ENCODE measurements around the gene SBNO1.

DNA sequence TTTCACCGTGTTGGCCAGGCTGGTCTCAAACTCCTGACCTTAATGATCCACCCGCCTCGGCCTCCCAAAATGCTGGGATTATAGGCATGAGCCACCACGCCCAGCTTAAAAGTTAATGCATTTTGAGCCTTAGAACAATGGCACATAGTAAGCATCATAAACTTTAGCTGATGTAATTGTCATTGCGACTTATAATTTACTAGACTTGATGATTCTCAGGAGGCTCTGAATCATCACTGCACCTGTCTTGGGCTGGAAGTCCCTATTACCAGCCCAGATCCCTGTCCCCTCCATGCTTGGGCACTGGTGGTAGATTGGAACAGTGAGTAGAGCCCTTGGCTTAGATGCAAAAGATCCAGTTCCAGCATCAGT is 45.4 kb upstream of the SBNO1 start:
- TF ChIP-seq, protein P1, sequence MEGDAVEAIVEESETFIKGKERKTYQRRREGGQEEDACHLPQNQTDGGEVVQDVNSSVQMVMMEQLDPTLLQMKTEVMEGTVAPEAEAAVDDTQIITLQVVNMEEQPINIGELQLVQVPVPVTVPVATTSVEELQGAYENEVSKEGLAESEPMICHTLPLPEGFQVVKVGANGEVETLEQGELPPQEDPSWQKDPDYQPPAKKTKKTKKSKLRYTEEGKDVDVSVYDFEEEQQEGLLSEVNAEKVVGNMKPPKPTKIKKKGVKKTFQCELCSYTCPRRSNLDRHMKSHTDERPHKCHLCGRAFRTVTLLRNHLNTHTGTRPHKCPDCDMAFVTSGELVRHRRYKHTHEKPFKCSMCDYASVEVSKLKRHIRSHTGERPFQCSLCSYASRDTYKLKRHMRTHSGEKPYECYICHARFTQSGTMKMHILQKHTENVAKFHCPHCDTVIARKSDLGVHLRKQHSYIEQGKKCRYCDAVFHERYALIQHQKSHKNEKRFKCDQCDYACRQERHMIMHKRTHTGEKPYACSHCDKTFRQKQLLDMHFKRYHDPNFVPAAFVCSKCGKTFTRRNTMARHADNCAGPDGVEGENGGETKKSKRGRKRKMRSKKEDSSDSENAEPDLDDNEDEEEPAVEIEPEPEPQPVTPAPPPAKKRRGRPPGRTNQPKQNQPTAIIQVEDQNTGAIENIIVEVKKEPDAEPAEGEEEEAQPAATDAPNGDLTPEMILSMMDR (IDR thresholded peaks at IDR 0.05), result no peak
- TF ChIP-seq POLR2A (IDR thresholded peaks at IDR 0.05), result no peak
